Measurements from ENCODE around the gene LRIG3. TPM values are rescaled to one million over a fixed set of nuclear protein-coding genes. Genes with fewer than 3 reads are reported as not detected.

Gene LRIG3
- total and polyA plus RNA-seq, 2 of the 4 experiments (the other 2 are of a cell fraction) = 26.4 to 71.2 TPM

DNA sequence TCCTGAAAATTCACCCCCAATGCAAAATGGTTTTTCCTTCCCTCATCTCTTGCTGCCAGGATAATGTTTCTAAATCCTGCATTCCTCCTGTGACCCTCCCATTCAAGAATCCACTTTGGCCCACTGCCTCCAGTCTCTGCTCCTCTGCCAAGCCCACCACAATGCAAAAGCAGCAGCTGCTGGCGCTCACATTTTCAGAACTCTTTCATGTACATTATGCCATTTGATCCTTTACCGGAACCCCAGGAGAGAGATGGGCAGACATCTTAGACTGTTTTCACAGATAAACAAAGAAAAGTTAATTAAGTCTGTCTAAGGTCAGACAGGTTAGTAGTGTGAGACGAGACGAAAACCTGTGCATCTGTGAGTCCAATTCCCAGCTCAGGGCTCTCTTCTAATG, 12.9 kb downstream of the LRIG3 start:
- H3K9me3 ChIP-seq (ENCODE audit: control insufficient read depth, insufficient read depth, low read length) = 0 out of 2 replicates have a peak, but pooled peaks cover 4% of the 10 kb centered on the region
- DNase-seq (peak; percentile 42), ATAC-seq (ENCODE audit: low read depth) (peak; percentile 17; the same call in 1 of the 2 replicates)
- H3K14ac ChIP-seq (replicated peaks; ENCODE audit: low read depth, low read length) = peak overlapping the region; percentile 61; the same call in 1 of the 2 replicates
- no peak overlapping the region; the same call in 1 of the 2 replicates for H3K4me2 ChIP-seq (ENCODE audit: low read depth, low read length)
- peak overlapping the region; percentile 24; the same call in 1 of the 2 replicates for H4K5ac ChIP-seq (ENCODE audit: low read depth, low read length)
- H3K27ac ChIP-seq (ENCODE audit: insufficient read depth, low read length) = no peak overlapping the region
- intact Hi-C loops (cut with micrococcal nuclease) = no loop called here
- peak overlapping the region in 1 of 2 experiments; percentile 40; a peak in 1 of 4 replicates for H4K8ac ChIP-seq (ENCODE audit: low read depth in 2 of 2, low read length in 2 of 2)
- BruUV-seq (replicated peaks) = no TSS peak
- H2BK5ac ChIP-seq (ENCODE audit: low read depth, low read length, poor library complexity, severe bottlenecking) = no peak overlapping the region
- 0 out of 2 replicates have a peak overlapping the region, but pooled peaks have one; percentile 14 for H3K4ac ChIP-seq (ENCODE audit: low read depth, low read length)
- H4K91ac ChIP-seq (ENCODE audit: insufficient read depth, low read depth, low read length) = no peak overlapping the region
- H3K79me1 ChIP-seq (ENCODE audit: low read depth in 1 of 2, low read length in 2 of 2) = peaks cover 39 to 46% of the 10 kb centered on the region in 2 experiments
- H2BK20ac ChIP-seq (ENCODE audit: low read depth, low read length) = no peak overlapping the region
- dilution Hi-C loops (cut with HindIII; ENCODE audit: low sequenced_read_pairs, unreplicated experiment) = no loop called here
- H3K27me3 ChIP-seq (ENCODE audit: control insufficient read depth, insufficient read depth, low read length) = no peaks in the 10 kb centered on the region
- H2BK120ac ChIP-seq (ENCODE audit: low read depth, low read length) = no peak overlapping the region
- peaks cover 8% of the 10 kb centered on the region for H3K4me1 ChIP-seq (ENCODE audit: control insufficient read depth, insufficient read depth, low read length)
- POLR2A ChIA-PET (ENCODE audit: unreplicated experiment) = no interaction called here
- peaks cover 6% of the 10 kb centered on the region for H3K9me1 ChIP-seq (ENCODE audit: insufficient read depth, low read length)
- H3K9ac ChIP-seq (ENCODE audit: low read depth, low read length) = no peak overlapping the region
- H3K36me3 ChIP-seq (ENCODE audit: control insufficient read depth, insufficient read depth, low read length) = peaks cover 41% of the 10 kb centered on the region
- WGBS, 2 experiments (ENCODE audit: extremely low coverage in 2 of 2, insufficient read length in 1 of 2) = 60% methylated on average over 1 of the region's 4 CpGs; no CpG with 5 or more reads in 1 of the 2 experiments
- H3K23ac ChIP-seq (ENCODE audit: low read depth, low read length) = no peak overlapping the region
- H4K20me1 ChIP-seq (ENCODE audit: insufficient read depth, low read length) = peaks cover 4% of the 10 kb centered on the region; the same call in 1 of the 2 replicates
- in situ Hi-C loops (cut with MboI; ENCODE audit: low sequenced_read_pairs) = no loop called here
- H3K18ac ChIP-seq (ENCODE audit: low read depth, low read length) = no peak overlapping the region
- H2BK15ac ChIP-seq (ENCODE audit: low read depth, low read length) = no peak overlapping the region
- no peak overlapping the region for H2AK5ac ChIP-seq (ENCODE audit: low read depth, low read length)
- H2AK9ac ChIP-seq (replicated peaks; ENCODE audit: low read depth, low read length, poor library complexity) = no peak overlapping the region
- H3K4me3 ChIP-seq (ENCODE audit: insufficient read depth, low read depth, low read length) = no peak overlapping the region
- TF ChIP-seq, protein P1, sequence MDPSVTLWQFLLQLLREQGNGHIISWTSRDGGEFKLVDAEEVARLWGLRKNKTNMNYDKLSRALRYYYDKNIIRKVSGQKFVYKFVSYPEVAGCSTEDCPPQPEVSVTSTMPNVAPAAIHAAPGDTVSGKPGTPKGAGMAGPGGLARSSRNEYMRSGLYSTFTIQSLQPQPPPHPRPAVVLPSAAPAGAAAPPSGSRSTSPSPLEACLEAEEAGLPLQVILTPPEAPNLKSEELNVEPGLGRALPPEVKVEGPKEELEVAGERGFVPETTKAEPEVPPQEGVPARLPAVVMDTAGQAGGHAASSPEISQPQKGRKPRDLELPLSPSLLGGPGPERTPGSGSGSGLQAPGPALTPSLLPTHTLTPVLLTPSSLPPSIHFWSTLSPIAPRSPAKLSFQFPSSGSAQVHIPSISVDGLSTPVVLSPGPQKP (IDR thresholded peaks at IDR 0.05; ENCODE audit: borderline replicate concordance, low read depth, low read length) = no peak
- no peak for TF ChIP-seq FOS (IDR thresholded peaks at IDR 0.05; ENCODE audit: low read depth, low read length)
- TF ChIP-seq, protein P2, sequence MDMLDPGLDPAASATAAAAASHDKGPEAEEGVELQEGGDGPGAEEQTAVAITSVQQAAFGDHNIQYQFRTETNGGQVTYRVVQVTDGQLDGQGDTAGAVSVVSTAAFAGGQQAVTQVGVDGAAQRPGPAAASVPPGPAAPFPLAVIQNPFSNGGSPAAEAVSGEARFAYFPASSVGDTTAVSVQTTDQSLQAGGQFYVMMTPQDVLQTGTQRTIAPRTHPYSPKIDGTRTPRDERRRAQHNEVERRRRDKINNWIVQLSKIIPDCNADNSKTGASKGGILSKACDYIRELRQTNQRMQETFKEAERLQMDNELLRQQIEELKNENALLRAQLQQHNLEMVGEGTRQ (IDR thresholded peaks at IDR 0.05; ENCODE audit: low read depth, low read length) = no peak
- no peak for TF ChIP-seq RFX5 (IDR thresholded peaks at IDR 0.05; ENCODE audit: low read depth, low read length)
- TF ChIP-seq, protein P3, sequence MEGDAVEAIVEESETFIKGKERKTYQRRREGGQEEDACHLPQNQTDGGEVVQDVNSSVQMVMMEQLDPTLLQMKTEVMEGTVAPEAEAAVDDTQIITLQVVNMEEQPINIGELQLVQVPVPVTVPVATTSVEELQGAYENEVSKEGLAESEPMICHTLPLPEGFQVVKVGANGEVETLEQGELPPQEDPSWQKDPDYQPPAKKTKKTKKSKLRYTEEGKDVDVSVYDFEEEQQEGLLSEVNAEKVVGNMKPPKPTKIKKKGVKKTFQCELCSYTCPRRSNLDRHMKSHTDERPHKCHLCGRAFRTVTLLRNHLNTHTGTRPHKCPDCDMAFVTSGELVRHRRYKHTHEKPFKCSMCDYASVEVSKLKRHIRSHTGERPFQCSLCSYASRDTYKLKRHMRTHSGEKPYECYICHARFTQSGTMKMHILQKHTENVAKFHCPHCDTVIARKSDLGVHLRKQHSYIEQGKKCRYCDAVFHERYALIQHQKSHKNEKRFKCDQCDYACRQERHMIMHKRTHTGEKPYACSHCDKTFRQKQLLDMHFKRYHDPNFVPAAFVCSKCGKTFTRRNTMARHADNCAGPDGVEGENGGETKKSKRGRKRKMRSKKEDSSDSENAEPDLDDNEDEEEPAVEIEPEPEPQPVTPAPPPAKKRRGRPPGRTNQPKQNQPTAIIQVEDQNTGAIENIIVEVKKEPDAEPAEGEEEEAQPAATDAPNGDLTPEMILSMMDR (conservative IDR thresholded peaks at IDR 0.05; ENCODE audit: low read depth, low read length) = no peak
- TF ChIP-seq RAD21 (IDR thresholded peaks at IDR 0.05; ENCODE audit: low read length) = no peak
- TF ChIP-seq MXI1 (IDR thresholded peaks at IDR 0.05; ENCODE audit: borderline replicate concordance, low read depth, low read length) = no peak
- TF ChIP-seq CHD1 (IDR thresholded peaks at IDR 0.05; ENCODE audit: low read depth, low read length) = no peak
- no peak for TF ChIP-seq POLR2A (IDR thresholded peaks at IDR 0.05; ENCODE audit: low read depth, low read length)
- CTCF ChIA-PET = interaction anchor here (1.4 kb wide), 1 partner anchor 14 kb away, joined by 5 read pairs; no protein-coding TSS in a partner anchor
- H2AFZ ChIP-seq (replicated peaks; ENCODE audit: low read length, poor library complexity) = no peak overlapping the region
- H3K56ac ChIP-seq (ENCODE audit: extremely low read depth, insufficient read depth, low read length) = no peak overlapping the region
